Measurements from ENCODE around the gene JAG2.

GRCh38 chr14:105096206-105096875 lies 72.2 kb downstream of the JAG2 start:
- TF ChIP-seq, protein P1, sequence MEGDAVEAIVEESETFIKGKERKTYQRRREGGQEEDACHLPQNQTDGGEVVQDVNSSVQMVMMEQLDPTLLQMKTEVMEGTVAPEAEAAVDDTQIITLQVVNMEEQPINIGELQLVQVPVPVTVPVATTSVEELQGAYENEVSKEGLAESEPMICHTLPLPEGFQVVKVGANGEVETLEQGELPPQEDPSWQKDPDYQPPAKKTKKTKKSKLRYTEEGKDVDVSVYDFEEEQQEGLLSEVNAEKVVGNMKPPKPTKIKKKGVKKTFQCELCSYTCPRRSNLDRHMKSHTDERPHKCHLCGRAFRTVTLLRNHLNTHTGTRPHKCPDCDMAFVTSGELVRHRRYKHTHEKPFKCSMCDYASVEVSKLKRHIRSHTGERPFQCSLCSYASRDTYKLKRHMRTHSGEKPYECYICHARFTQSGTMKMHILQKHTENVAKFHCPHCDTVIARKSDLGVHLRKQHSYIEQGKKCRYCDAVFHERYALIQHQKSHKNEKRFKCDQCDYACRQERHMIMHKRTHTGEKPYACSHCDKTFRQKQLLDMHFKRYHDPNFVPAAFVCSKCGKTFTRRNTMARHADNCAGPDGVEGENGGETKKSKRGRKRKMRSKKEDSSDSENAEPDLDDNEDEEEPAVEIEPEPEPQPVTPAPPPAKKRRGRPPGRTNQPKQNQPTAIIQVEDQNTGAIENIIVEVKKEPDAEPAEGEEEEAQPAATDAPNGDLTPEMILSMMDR (IDR thresholded peaks at IDR 0.05): no peak
- TF ChIP-seq POLR2AphosphoS5 (IDR thresholded peaks at IDR 0.05): no peak
- no peak for TF ChIP-seq POLR2A (IDR thresholded peaks at IDR 0.05)

All from breast epithelium (tissue), 3 donors.